GM19455 (cell line): ENCODE measurements around the gene CARS1.

Experiments
- ATAC-seq: cut with Tn5 transposase; IDR thresholded peaks from one replicate; pipeline ENCODE4 v1.9.1; 2021; ENCODE audit not compliant: unreplicated experiment

Gene CARS1

GRCh38 chr11:3010521-3011275 lies 46.5 kb downstream of the CARS1 start:
- no peak for ATAC-seq

- no peak for ATAC-seq
These were observed 47.2 kb downstream of the CARS1 start for GRCh38 chr11:3010004-3010403.

GRCh38 chr11:3009481-3009880 lies 47.7 kb downstream of the CARS1 start:
- ATAC-seq: no peak

GRCh38 chr11:3008746-3009336 lies 48.4 kb downstream of the CARS1 start:
- no peak for ATAC-seq

- ATAC-seq: no peak
These were observed 49.7 kb downstream of the CARS1 start for GRCh38 chr11:3007404-3008010.

- ATAC-seq: no peak
These were observed 50.5 kb downstream of the CARS1 start for GRCh38 chr11:3006505-3007260.

- ATAC-seq: no peak
These were observed 52.7 kb downstream of the CARS1 start for GRCh38 chr11:3004481-3004880.

GRCh38 chr11:3003396-3004231 lies 53.6 kb downstream of the CARS1 start:
- no peak for ATAC-seq

GRCh38 chr11:3002871-3003270 lies 54.4 kb downstream of the CARS1 start:
- ATAC-seq: no peak

GRCh38 chr11:3002351-3002861 lies 54.8 kb downstream of the CARS1 start:
- no peak for ATAC-seq

- ATAC-seq: no peak
These were observed 55.7 kb downstream of the CARS1 start for GRCh38 chr11:3001496-3001895.

- no peak for ATAC-seq
These were observed 56.9 kb downstream of the CARS1 start for GRCh38 chr11:3000032-3000961.

- ATAC-seq: no peak
These were observed 57.7 kb downstream of the CARS1 start for GRCh38 chr11:2999464-2999998.

- ATAC-seq: no peak
These were observed 59.0 kb downstream of the CARS1 start for GRCh38 chr11:2998073-2998850.

GRCh38 chr11:2997406-2997805 lies 59.8 kb downstream of the CARS1 start:
- ATAC-seq: no peak

GRCh38 chr11:2996976-2997375 lies 60.2 kb downstream of the CARS1 start:
- no peak for ATAC-seq

GRCh38 chr11:2995893-2996554 lies 61.2 kb downstream of the CARS1 start:
- ATAC-seq: no peak

- ATAC-seq: no peak
These were observed 62.1 kb downstream of the CARS1 start for GRCh38 chr11:2995031-2995561.
